Astrocyte of the cerebellum (primary cell): ENCODE measurements around the gene MIER2.

Experiments used
- DNase-seq: peaks from one replicate; pipeline ENCODE4 v3.0.0-alpha.2; 2011; ENCODE audit warnings: low read depth
- H3K4me3 ChIP-seq: 2 replicates; pipeline ENCODE4 v1.5.1; 2011; ENCODE audit warnings: mild to moderate bottlenecking, low read depth, low read length, moderate library complexity
- CTCF ChIP-seq: IDR thresholded peaks from 2 replicates; pipeline ENCODE4 v1.5.1; 2012; ENCODE audit warnings: low read length, low read depth, moderate library complexity, mild to moderate bottlenecking; ENCODE audit errors: missing control alignments
- in situ Hi-C: cut with HindIII; loops from 2 replicates; pipeline ENCODE4 v1.10.0; 2017; ENCODE audit warnings: low sequenced_read_pairs

Gene MIER2

GRCh38 chr19:343941-344624 is 513 bp downstream of the MIER2 start:
- peak overlapping the region; percentile 62 for H3K4me3 ChIP-seq
- no peak for DNase-seq
- TF ChIP-seq CTCF: no peak
- in situ Hi-C loops: no loop called here

- H3K4me3 ChIP-seq: peak overlapping the region; percentile 62
- TF ChIP-seq CTCF: no peak
- in situ Hi-C loops: no loop called here
- no peak for DNase-seq
Measured at GRCh38 chr19:343451-343931, 1.1 kb downstream of the MIER2 start.

GRCh38 chr19:342801-343421 is 1.7 kb downstream of the MIER2 start:
- in situ Hi-C loops: no loop called here
- peak; percentile 75 for DNase-seq
- H3K4me3 ChIP-seq: peak overlapping the region; percentile 62
- no peak for TF ChIP-seq CTCF

- H3K4me3 ChIP-seq: no peak overlapping the region
- TF ChIP-seq CTCF: no peak
- no peak for DNase-seq
- in situ Hi-C loops: no loop called here
Measured at GRCh38 chr19:342128-342455, 2.5 kb downstream of the MIER2 start.

- TF ChIP-seq CTCF: no peak
- DNase-seq: no peak
- H3K4me3 ChIP-seq: no peak overlapping the region
- in situ Hi-C loops: no loop called here
Measured at GRCh38 chr19:341386-342127, 3.0 kb downstream of the MIER2 start.

- H3K4me3 ChIP-seq: no peak overlapping the region
- in situ Hi-C loops: no loop called here
- TF ChIP-seq CTCF: no peak
- DNase-seq: no peak
Measured at GRCh38 chr19:340620-341385, 3.8 kb downstream of the MIER2 start.
